Stimulated activated CD8-positive, alpha-beta memory T cell treated with anti-CD3 and anti-CD28 coated beads, Interleukin-15, amount 100 ng/mL, for 4 hours (primary cell): ENCODE results near the gene TENM4.

Source experiments
- DNase-seq, 2 donors: peaks; one replicate each; pipeline ENCODE4 v3.0.0-alpha.2; 2020; ENCODE audit warnings: low read depth in 2 of 2

The TENM4 gene

GRCh38 chr11:79418241-79418640 lies 22.6 kb downstream of the TENM4 start:
- no peak for DNase-seq

GRCh38 chr11:79417069-79417920 lies 23.5 kb downstream of the TENM4 start:
- no peak for DNase-seq

- DNase-seq, result no peak
Measured at GRCh38 chr11:79415912-79416311, 24.9 kb downstream of the TENM4 start.

- no peak for DNase-seq
Measured at GRCh38 chr11:79415411-79415810, 25.4 kb downstream of the TENM4 start.

GRCh38 chr11:79414644-79415317 lies 26.0 kb downstream of the TENM4 start:
- no peak for DNase-seq

GRCh38 chr11:79414041-79414440 lies 26.8 kb downstream of the TENM4 start:
- DNase-seq, result no peak

- no peak for DNase-seq
Measured at GRCh38 chr11:79413268-79413667, 27.6 kb downstream of the TENM4 start.

- DNase-seq, result no peak
Measured at GRCh38 chr11:79412761-79413160, 28.1 kb downstream of the TENM4 start.

GRCh38 chr11:79409330-79409729 lies 31.5 kb downstream of the TENM4 start:
- DNase-seq, result no peak

- DNase-seq, result no peak
Measured at GRCh38 chr11:79406376-79406775, 34.5 kb downstream of the TENM4 start.

GRCh38 chr11:79404806-79405205 lies 36.0 kb downstream of the TENM4 start:
- no peak for DNase-seq

GRCh38 chr11:79404325-79404724 lies 36.5 kb downstream of the TENM4 start:
- DNase-seq, result no peak

GRCh38 chr11:79403839-79404238 lies 37.0 kb downstream of the TENM4 start:
- DNase-seq, result no peak

GRCh38 chr11:79402912-79403311 lies 37.9 kb downstream of the TENM4 start:
- DNase-seq, result no peak

GRCh38 chr11:79400717-79401330 lies 40.0 kb downstream of the TENM4 start:
- no peak for DNase-seq

GRCh38 chr11:79400206-79400605 lies 40.6 kb downstream of the TENM4 start:
- no peak for DNase-seq

GRCh38 chr11:79397252-79397651 lies 43.6 kb downstream of the TENM4 start:
- DNase-seq, result no peak

GRCh38 chr11:79396674-79397073 lies 44.2 kb downstream of the TENM4 start:
- no peak for DNase-seq

GRCh38 chr11:79396001-79396400 lies 44.8 kb downstream of the TENM4 start:
- no peak for DNase-seq

GRCh38 chr11:79393362-79394043 lies 47.3 kb downstream of the TENM4 start:
- DNase-seq, result no peak

- no peak for DNase-seq
Measured at GRCh38 chr11:79392161-79392560, 48.7 kb downstream of the TENM4 start.

- no peak for DNase-seq
Measured at GRCh38 chr11:79390923-79391322, 49.9 kb downstream of the TENM4 start.
